PC-3 (cell line): Measurements from ENCODE around the gene DLG2.
A peak's percentile ranks its signal among the peaks of the same experiment; 100 is the strongest.

Experiments
- EZH2 ChIP-seq: fragments of 300-600 bp; sonication (generic); IDR thresholded peaks from one replicate; pipeline ENCODE4 v1.6.1; 2017; ENCODE audit warnings: antibody characterized with exemption, mild to moderate bottlenecking, low read length; ENCODE audit not compliant: unreplicated experiment
- EZH2phosphoT487 ChIP-seq: fragments of 300-600 bp; sonication (generic); IDR thresholded peaks from 2 replicates; pipeline ENCODE4 v1.6.1; 2018; ENCODE audit warnings: mild to moderate bottlenecking, antibody characterized with exemption, low read length, borderline replicate concordance
- TF ChIP-seq, protein P1 (sequence below): fragments of 300-600 bp; sonication (generic); conservative IDR thresholded peaks from 2 replicates; pipeline ENCODE4 v1.5.1; 2017; ENCODE audit warnings: antibody characterized with exemption, low read depth, mild to moderate bottlenecking, low read length

DNA sequence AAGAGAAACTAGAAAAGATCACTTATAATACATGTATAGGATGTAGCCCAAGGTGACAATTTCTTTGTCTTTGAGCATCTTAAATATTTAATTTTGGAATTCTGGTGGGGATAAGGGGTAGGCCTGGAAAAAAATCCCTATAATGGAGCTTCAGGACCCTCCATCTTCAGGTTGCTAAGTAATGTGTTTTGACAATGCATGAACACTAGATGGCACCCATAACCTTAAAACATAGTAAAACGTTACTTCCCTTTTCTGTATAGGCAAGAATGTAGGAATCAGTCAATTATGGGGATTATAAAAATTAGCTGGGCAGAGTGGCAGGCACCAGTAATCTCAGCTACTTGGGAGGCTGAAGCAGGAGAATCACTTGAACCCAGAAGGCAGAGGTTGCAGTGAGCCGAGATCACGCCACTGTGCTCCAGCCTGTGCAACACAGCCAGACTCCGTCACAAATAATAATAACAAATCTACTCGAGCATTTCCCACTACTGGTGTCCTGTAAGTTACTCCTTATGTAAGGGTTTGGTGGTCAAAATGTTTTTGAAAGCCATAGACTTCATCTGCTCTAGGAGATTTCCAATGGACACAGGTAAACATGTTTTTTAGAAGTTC, 1799.1 kb downstream of the DLG2 start:
- TF ChIP-seq, protein P1, sequence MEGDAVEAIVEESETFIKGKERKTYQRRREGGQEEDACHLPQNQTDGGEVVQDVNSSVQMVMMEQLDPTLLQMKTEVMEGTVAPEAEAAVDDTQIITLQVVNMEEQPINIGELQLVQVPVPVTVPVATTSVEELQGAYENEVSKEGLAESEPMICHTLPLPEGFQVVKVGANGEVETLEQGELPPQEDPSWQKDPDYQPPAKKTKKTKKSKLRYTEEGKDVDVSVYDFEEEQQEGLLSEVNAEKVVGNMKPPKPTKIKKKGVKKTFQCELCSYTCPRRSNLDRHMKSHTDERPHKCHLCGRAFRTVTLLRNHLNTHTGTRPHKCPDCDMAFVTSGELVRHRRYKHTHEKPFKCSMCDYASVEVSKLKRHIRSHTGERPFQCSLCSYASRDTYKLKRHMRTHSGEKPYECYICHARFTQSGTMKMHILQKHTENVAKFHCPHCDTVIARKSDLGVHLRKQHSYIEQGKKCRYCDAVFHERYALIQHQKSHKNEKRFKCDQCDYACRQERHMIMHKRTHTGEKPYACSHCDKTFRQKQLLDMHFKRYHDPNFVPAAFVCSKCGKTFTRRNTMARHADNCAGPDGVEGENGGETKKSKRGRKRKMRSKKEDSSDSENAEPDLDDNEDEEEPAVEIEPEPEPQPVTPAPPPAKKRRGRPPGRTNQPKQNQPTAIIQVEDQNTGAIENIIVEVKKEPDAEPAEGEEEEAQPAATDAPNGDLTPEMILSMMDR, result peak; percentile 76
- TF ChIP-seq EZH2, result no peak
- no peak for TF ChIP-seq EZH2phosphoT487
